Heart right ventricle (tissue), 16 donors: ENCODE results near the gene LUZP2. TPM values are rescaled to one million over a fixed set of nuclear protein-coding genes. Genes with fewer than 3 reads are reported as not detected.

Experiments used
- ATAC-seq, 8 donors: fragments of 200-7000 bp; cut with Tn5 transposase; one replicate each; pipeline ENCODE4 v1.9.1; 2020; ENCODE audit warnings: mild to moderate bottlenecking in 8 of 8, moderate library complexity in 8 of 8, moderate number of reproducible peaks in 1 of 8
- DNase-seq, 2 donors: peaks; one replicate each; pipeline ENCODE4 v3.0.0-alpha.2; 2020
- H3K27ac ChIP-seq, 10 donors: fragments of 200-600 bp; sonication (generic) in 2 of 10; one replicate each; pipeline versions ENCODE4 v1.5.0 to v1.8.0; 2020 to 2022; ENCODE audit warnings: mild to moderate bottlenecking in 3 of 10
- H3K27me3 ChIP-seq, 7 donors: fragments of 200-600 bp; one replicate each; pipeline ENCODE4 v1.8.0; 2021 to 2022; ENCODE audit warnings: mild to moderate bottlenecking in 2 of 7
- H3K36me3 ChIP-seq, 9 donors: fragments of 200-600 bp; sonication (generic) in 1 of 9; one replicate each; pipeline versions ENCODE4 v1.5.0 to v1.8.0; 2020 to 2022; ENCODE audit warnings: mild to moderate bottlenecking in 2 of 9
- H3K4me1 ChIP-seq, 9 donors: fragments of 200-600 bp; sonication (generic) in 1 of 9; one replicate each; pipeline versions ENCODE4 v1.5.0 to v1.8.0; 2020 to 2022; ENCODE audit warnings: mild to moderate bottlenecking in 4 of 9
- H3K4me3 ChIP-seq, 10 donors: fragments of 200-600 bp; sonication (generic) in 2 of 10; one replicate each; pipeline versions ENCODE4 v1.5.0 to v1.8.0; 2020 to 2022; ENCODE audit warnings: mild to moderate bottlenecking in 7 of 10, moderate library complexity in 2 of 10
- H3K9me3 ChIP-seq, 11 donors: fragments of 200-600 bp in 10 of 11; sonication (generic) in 2 of 11; one replicate each; pipeline versions ENCODE4 v1.5.0 to v1.8.0; 2013 to 2022; ENCODE audit warnings: mild to moderate bottlenecking in 2 of 11, control low read depth in 1 of 11, moderate library complexity in 1 of 11
- WGBS, 2 donors: extraction: QIAGEN DNeasy Blood & Tissue Kit; methylation state at CpG; one replicate each; pipeline ENCODE4 v1.1.7; 2013; ENCODE audit warnings: inconsistent platforms in 1 of 2; 5-methylcytosine and 5-hydroxymethylcytosine counted together
- intact Hi-C, 10 donors: fragments of 100-400 bp; cut with DNase I; formaldehyde crosslinking; loops; one replicate each; pipeline versions ENCODE4 v1.11.1 to v1.14.2; 2022
- polyA plus RNA-seq, 2 donors: library from polyadenylated mRNA; stranded (reverse); fragments of 200-250 nt; gene quantifications; one replicate each; pipeline ENCODE4 v1.2.3, GENCODE V29; 2013
- total RNA-seq, 10 donors: library from RNA; stranded (reverse); fragmentation: NEBNext Ultra II Directional in 3 of 10; extraction: Animal tissue kit (Norgen Biotek cat#: 25700) in 3 of 10; gene quantifications; one replicate each; pipeline versions ENCODE4 v1.2.1 to v1.2.4, GENCODE V29; 2021 to 2023
- TF ChIP-seq, protein P1 (sequence below), 9 donors: fragments of 200-600 bp; sonication (generic) in 2 of 9; IDR thresholded peaks; one replicate each; pipeline versions ENCODE4 v1.5.0 to v1.8.0; 2021 to 2022; ENCODE audit warnings: antibody characterized with exemption in 9 of 9, mild to moderate bottlenecking in 5 of 9, moderate library complexity in 1 of 9
- donor health status: Arrhythmogenic right ventricular cardiomyopathy.
- donor health status: ischemic (EF 13 %, LVEDD 7.1; RV severe dilation, severe dysfunction).
- donor health status: healthy with polysubstance abuse.
- donor health status: DM: no; HTN: yes; CAD: no.
- donor health status: DM: no; HTN: no; CAD: no.
- donor health status: ischemic (EF 25% LVEDD 6.9; RV normal size, moderate dysfunction).
- donor health status: ischemic (EF 25% LVEDD 5.7; RV mildly dilated, moderate dysfunction).
- donor health status: healthy.
- donor health status: DM: yes; HTN: yes; CAD: no.
- donor health status: Ischemic cardiomyopathy.
- donor health status: ischemic (EF 35%, LVEDD 5.7; RV mildly dilated, moderate dysfunction).
- donor health status: nonischemic (EF 11% LVEDD 7.7; RV severe dilation, severe dysfunction).
- donor health status: DM: yes; HTN: yes; CAD: no.
- donor health status: PGD.
- donor health status: ischemic (EF 29% LVEDD 5.4; RV normal size, mild dysfunction).
- donor health status: nonischemic (EF 23%, LVEDD 6.1; RV moderate dilation, normal function).

LUZP2 gene
- total and polyA plus RNA-seq, 12 donors, result 0.07 to 0.46 (median 0.18) TPM; not detected in 6

DNA sequence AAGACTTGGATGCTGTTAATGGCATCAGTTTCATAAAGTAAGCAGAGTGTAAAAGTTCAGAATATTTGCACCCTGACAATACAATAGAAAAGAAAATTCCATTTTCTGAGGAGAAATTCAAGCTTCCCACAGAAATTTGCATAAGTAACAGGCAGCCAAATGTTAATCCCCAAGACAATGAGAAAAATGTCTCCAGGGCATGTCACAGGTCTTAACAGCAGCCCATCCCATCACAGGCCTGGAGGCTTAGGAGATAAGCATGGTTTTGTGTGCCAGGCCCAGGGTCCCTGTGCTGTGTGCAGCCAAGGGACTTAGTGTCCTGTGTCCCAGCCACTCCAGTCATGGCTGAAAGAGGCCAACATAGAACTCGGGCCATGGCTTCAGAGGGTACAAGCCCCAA is 347.6 kb downstream of the LUZP2 start:
- Histone ChIP-seq H3K36me3 (no peaks in the 10 kb centered on the region), H3K27ac (no peak overlapping the region), H3K4me3 (no peak overlapping the region), H3K9me3 (peaks cover 0 to 2% (median 0%) of the 10 kb centered on the region in 11 donors), H3K27me3 (no peaks in the 10 kb centered on the region), H3K4me1 (no peaks in the 10 kb centered on the region)
- no peak for DNase-seq
- intact Hi-C loops, result no loop called here
- WGBS, 2 donors, result 89 to 100% methylated on average over 1 of the region's 1 CpG
- no peak for ATAC-seq
- TF ChIP-seq, protein P1, sequence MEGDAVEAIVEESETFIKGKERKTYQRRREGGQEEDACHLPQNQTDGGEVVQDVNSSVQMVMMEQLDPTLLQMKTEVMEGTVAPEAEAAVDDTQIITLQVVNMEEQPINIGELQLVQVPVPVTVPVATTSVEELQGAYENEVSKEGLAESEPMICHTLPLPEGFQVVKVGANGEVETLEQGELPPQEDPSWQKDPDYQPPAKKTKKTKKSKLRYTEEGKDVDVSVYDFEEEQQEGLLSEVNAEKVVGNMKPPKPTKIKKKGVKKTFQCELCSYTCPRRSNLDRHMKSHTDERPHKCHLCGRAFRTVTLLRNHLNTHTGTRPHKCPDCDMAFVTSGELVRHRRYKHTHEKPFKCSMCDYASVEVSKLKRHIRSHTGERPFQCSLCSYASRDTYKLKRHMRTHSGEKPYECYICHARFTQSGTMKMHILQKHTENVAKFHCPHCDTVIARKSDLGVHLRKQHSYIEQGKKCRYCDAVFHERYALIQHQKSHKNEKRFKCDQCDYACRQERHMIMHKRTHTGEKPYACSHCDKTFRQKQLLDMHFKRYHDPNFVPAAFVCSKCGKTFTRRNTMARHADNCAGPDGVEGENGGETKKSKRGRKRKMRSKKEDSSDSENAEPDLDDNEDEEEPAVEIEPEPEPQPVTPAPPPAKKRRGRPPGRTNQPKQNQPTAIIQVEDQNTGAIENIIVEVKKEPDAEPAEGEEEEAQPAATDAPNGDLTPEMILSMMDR (IDR thresholded peaks at IDR 0.05), result no peak

DNA sequence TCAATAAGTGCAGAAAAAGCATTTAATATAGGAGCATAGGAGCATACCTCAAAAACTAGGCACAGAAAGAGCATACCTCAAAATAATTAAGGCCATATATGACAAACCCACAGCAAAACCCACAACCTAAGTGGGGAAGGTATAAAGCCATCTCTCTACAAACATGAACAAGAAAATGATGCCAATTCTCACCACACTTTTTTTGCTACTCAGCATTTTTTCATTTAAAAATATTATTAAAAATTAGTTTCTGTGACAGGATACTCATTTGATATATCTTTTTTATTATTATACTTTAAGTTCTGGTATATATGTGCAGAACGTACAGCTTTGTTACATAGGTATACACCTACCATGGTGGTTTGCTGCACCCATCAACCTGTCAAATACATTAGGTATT is 352.0 kb downstream of the LUZP2 start:
- Histone ChIP-seq H3K9me3 (peaks cover 0 to 18% (median 0%) of the 10 kb centered on the region in 11 donors), H3K4me1 (no peaks in the 10 kb centered on the region), H3K36me3 (no peaks in the 10 kb centered on the region), H3K27ac (no peak overlapping the region), H3K27me3 (no peaks in the 10 kb centered on the region), H3K4me3 (no peak overlapping the region)
- TF ChIP-seq, protein P1 (IDR thresholded peaks at IDR 0.05), result no peak
- WGBS, 2 donors, result 90 to 91% methylated on average over 1 of the region's 1 CpG
- intact Hi-C loops, result no loop called here
- ATAC-seq (no peak), DNase-seq (no peak)

- Histone ChIP-seq H3K27me3 (no peaks in the 10 kb centered on the region), H3K27ac (no peak overlapping the region), H3K4me3 (no peak overlapping the region), H3K9me3 (peaks cover 0 to 17% (median 0%) of the 10 kb centered on the region in 11 donors), H3K4me1 (no peaks in the 10 kb centered on the region), H3K36me3 (no peaks in the 10 kb centered on the region)
- intact Hi-C loops, result no loop called here
- DNase-seq, result no peak
- TF ChIP-seq, protein P1 (IDR thresholded peaks at IDR 0.05), result no peak
- no peak for ATAC-seq
These were observed 359.1 kb downstream of the LUZP2 start for GRCh38 chr11:24855951-24856350.

- H3K36me3 ChIP-seq, result no peaks in the 10 kb centered on the region
- no peaks in the 10 kb centered on the region for H3K4me1 ChIP-seq
- H3K27me3 ChIP-seq, result no peaks in the 10 kb centered on the region
- no peak overlapping the region for H3K27ac ChIP-seq
- peaks cover 0 to 22% (median 10%) of the 10 kb centered on the region in 11 donors for H3K9me3 ChIP-seq
- ATAC-seq (no peak), DNase-seq (no peak)
- no peak overlapping the region for H3K4me3 ChIP-seq
- intact Hi-C loops, result no loop called here
- WGBS, 2 donors, result 76 to 81% methylated on average over 9 of the region's 9 CpGs
- TF ChIP-seq, protein P1 (IDR thresholded peaks at IDR 0.05), result no peak
These were observed 363.0 kb downstream of the LUZP2 start for GRCh38 chr11:24859801-24860300.
